ENCODE data around the gene FHL1.

FHL1 gene

GRCh38 chrX:136185401-136186022 is 38.2 kb downstream of the FHL1 start:
- no peak for DNase-seq (ENCODE audit: low read depth)

- no peak for DNase-seq (ENCODE audit: low read depth)
Measured at GRCh38 chrX:136186023-136186413, 38.7 kb downstream of the FHL1 start.

DNA sequence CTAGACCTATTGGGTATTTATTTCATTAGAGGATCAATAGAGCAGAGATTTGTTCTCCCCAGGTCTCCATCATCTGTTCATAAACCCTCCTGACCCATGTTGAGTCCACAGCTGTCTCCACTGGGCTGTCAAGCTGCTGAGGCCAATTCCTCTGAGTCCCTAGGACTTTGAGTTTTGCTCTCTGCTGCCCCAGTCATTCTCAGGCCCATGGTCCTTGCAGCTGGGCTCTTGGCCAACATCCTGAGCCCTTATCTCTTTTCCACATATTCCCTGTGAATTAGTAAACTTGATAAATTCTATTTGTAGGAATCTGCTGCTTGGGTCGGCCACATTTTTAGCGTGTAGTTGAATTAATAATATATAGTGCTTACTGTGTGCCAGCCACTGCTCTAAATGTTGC is 41.9 kb downstream of the FHL1 start:
- no peak for DNase-seq (ENCODE audit: low read depth)

DNA sequence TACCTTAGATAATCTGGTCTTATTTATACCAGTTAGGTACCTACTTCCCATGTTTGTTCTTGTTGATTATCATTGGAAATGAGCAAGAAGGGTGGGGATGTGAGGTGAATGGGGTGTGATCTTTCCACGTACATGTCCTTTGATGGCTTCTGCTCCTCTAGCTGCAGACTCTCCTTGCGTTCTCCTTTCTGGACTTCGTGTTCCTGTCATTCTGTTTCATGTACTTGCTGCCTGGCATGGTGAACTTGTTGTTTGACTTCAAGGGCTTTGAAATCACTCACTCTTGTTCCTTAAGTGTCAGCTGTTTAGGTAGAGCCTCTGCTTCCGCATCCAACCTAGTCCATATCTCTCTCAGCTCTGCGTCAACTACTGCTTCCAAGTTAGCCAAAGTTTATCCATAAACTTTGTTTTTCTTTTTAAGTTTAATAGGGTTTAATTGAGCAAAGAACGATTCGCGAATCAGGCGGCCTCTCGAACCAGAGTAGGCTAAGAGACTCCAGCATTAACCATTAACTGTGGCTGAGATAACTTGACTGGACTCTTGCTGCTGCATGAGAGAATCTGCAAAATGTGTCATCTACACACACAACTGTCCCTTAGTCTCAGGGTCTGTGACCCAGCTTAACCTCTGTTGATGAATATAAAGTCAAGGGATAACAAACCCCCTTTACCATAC is 42.8 kb downstream of the FHL1 start:
- DNase-seq (ENCODE audit: low read depth), result no peak

GRCh38 chrX:136191171-136191570 is 43.8 kb downstream of the FHL1 start:
- no peak for DNase-seq (ENCODE audit: low read depth)

DNA sequence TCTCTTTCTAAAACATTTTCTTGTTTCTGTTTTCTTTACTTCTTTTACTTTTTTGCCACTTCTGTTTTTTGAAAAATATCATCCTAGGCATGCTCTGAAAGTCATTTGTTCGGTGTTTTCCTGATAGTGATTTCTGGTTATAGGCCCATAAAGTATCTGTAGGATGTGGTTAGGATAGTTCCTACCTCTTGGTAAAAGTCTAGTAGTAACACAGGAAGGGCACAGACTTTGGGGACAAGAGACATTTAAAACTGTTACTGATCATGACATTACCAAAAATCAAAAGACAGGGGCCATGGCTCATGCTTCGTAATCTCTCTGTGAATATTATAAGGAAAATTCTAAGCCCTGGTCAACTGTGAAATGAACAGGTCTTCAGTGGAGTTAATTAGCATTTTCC is 44.8 kb downstream of the FHL1 start:
- DNase-seq (ENCODE audit: low read depth), result no peak

DNA sequence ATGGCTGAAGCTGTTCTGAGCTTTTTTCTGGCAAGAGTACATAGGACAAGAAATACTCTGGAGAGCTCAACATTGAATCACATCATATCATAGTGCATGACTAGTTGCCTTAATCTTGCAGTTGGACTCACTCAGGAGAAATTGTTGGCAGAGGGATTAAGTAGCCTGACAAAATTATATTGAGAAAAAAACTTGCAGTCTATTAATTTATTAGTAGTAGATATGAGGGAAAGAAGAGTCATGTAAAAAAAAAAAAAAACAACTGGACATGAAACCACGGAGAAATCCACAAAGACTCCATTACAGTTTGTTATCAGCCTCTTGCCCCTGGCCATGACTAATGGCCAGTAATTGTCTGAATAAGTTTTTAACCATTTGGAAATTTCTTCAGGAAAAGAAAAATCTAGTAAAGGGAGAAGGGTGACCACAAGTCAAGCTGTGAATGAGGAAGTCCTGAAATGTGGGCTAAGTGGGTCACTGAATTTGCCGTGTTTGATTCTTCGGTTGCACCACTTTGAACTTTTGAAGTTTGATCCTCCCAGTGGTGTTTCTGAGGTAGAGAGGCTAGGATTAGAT is 45.6 kb downstream of the FHL1 start:
- DNase-seq (ENCODE audit: low read depth), result no peak

DNA sequence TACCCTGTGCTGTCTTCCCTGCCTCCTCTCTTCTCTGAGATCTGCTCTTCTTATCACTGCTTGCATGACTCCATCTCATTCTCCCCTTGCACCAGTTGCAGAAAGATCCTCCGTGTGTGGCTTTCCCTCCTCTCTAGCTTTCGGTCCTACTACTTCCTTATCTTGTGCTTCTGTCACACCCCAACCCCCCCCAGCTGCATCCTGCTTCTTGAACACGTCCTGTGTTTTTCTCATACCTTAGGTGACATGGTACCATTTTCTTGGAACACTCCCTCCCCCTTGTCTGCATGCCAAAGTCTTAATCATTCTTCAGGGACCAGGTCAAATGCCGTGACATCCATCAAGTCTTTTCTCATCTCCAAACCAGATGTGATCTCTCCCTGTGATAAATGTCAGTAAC is 46.4 kb downstream of the FHL1 start:
- DNase-seq (ENCODE audit: low read depth), result no peak

DNA sequence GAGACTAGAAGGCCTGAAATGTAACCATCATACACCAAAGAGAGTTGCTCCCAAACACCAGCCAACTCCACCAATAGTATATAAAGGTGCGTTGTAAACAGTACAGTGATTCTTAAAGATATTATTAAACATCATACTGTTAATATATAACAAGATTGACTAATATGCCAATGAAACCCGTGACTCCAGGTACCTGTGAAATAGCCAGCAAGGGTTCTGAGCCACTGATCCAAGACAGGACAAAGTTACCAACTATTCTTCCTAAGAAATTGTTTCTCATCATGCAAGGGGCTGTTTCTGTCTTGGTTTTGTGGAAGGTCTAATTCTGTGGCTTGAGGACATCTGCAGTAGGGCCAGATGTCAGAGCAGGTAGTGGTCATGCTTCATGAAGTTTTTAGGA is 47.2 kb downstream of the FHL1 start:
- DNase-seq (ENCODE audit: low read depth), result no peak

GRCh38 chrX:136195247-136195646 is 47.9 kb downstream of the FHL1 start:
- no peak for DNase-seq (ENCODE audit: low read depth)

- no peak for DNase-seq (ENCODE audit: low read depth)
Measured at GRCh38 chrX:136196691-136197155, 49.4 kb downstream of the FHL1 start.

DNA sequence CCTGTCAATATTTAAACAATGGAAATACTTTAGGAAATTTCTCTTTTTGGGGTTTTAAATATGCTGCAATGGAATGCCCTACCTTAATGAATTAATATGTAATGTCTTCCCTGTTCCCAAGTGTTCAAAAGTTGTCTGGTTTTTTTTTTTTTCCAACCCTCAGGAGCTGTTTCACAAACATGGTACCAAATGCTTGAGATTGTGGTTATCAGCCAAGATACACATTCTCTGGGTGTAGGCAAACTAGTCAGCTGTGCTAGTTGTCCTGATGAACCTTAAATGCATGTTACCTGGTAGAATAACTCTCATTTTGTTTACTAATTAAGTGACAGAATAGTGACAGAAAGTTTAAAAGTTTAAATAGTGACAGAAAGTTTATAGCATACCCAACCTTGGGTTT is 50.7 kb downstream of the FHL1 start:
- DNase-seq (ENCODE audit: low read depth), result no peak

- no peak for DNase-seq (ENCODE audit: low read depth)
Measured at GRCh38 chrX:136198678-136199243, 51.4 kb downstream of the FHL1 start.

DNA sequence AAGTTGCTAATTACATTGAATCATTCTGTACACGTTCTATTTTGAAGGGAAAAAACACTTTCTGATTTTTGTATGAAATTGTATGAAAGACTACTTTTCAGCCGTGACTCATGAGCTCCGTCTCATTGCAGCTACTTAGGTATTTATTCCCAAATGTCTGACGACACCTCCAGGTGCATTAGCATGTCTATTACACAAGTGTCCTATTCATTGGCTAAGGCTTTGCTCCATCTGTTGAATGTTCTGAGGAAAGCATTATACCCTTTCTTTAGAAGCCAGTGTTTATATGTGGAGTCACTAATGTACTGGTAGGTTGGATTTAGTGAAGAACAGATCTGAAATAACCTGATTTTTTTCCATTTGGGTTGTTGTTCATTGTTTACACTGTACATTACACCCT is 52.0 kb downstream of the FHL1 start:
- DNase-seq (ENCODE audit: low read depth), result no peak

- no peak for DNase-seq (ENCODE audit: low read depth)
Measured at GRCh38 chrX:136200466-136200865, 53.1 kb downstream of the FHL1 start.

GRCh38 chrX:136201601-136202000 is 54.3 kb downstream of the FHL1 start:
- DNase-seq (ENCODE audit: low read depth), result no peak

- no peak for DNase-seq (ENCODE audit: low read depth)
Measured at GRCh38 chrX:136202889-136203288, 55.6 kb downstream of the FHL1 start.

GRCh38 chrX:136203438-136203837 is 56.1 kb downstream of the FHL1 start:
- DNase-seq (ENCODE audit: low read depth), result no peak

- no peak for DNase-seq (ENCODE audit: low read depth)
Measured at GRCh38 chrX:136203951-136204350, 56.6 kb downstream of the FHL1 start.

DNA sequence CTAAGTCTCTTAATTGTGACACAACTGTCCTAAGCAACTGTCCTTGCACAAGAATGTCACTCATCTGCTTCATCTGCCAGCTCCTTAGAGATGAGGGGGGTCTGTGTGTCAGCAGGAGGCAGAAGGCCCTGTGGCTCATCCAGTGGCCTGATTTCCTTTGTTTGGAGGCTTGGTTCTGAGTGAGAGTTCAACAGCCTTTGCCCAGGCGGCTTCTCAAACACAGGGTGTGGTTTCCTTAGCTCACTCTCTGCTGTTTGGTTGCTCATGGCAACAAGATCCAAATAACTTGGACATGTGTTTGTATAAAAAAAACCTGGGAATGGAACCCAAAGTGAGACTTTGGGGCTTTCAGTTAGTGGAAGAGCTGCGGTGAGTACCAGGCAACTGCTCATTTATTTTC is 57.2 kb downstream of the FHL1 start:
- DNase-seq (ENCODE audit: low read depth), result no peak

- DNase-seq (ENCODE audit: low read depth), result no peak
Measured at GRCh38 chrX:136205882-136206380, 58.6 kb downstream of the FHL1 start.

DNA sequence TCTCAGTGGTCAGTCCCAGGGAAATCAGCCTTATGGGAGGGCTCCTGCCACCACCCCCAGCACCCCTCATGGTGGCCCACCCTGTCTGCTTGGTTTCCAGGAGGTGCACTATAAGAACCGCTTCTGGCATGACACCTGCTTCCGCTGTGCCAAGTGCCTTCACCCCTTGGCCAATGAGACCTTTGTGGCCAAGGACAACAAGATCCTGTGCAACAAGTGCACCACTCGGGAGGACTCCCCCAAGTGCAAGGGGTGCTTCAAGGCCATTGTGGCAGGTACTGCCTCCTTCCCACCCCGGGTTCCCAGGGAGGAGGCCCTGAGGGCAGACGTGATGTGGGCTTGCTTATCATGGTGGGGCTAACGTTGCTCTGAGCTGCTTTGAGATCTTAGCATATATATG is 59.6 kb downstream of the FHL1 start:
- DNase-seq (ENCODE audit: low read depth), result no peak

- DNase-seq (ENCODE audit: low read depth), result no peak
Measured at GRCh38 chrX:136207546-136207945, 60.2 kb downstream of the FHL1 start.
